ENCODE measurements around the gene PTPRCAP.

Gene PTPRCAP

DNA sequence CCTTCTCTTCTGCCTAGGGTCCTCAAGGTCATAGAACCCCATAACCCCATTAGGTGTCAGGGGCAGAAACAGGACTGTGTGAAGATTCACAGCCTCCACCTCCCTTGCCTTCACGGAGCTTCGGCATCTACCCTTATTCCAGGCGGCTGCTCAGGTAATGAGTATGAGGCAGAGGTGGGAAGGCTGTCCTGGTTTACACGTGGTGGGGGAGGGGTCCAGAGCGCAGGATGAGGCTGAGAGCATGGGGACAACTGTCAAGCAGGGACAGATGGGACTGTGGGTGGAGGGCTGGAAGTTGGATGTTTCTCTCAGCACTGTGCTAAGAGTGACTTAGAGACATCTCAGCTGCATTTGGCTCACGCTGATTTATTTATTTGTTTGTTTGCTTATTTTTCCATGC, 50.0 kb downstream of the PTPRCAP start:
- no peak for DNase-seq (ENCODE audit: extremely low read depth, insufficient read length)
- no peaks in the 10 kb centered on the region for H3K27me3 ChIP-seq (replicated peaks; ENCODE audit: control insufficient read depth, insufficient read depth, low read length)

DNA sequence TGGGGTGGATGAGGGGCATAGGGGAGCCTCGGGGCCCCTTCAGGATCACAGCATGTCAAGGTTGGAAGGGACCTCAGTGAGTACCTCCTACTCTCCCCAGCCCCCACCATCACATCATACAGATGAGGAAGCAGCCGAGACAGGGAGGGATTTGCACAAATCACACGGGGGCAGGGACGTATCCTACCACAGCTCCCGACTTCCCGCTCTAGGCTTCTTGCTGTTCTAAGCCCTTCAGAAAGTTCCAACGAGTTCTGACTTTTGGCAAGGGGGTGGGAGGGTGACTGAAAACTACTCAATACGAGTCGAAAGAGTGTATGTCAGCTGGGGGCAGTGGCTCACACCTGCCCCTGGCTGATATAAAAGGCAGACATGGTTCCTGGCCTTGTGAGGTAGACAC, 50.4 kb downstream of the PTPRCAP start:
- Histone ChIP-seq H3K4me3 (replicated peaks; ENCODE audit: low read depth, low read length) (no peak overlapping the region), H3K27me3 (replicated peaks; ENCODE audit: control insufficient read depth, insufficient read depth, low read length) (no peaks in the 10 kb centered on the region)

More for the DNA sequence above, 50.0 kb downstream of the PTPRCAP start:
- Histone ChIP-seq H3K4me3 (replicated peaks; ENCODE audit: low read depth, low read length) (no peak overlapping the region), H3K36me3 (ENCODE audit: control insufficient read depth, insufficient read depth, low read length) (no peaks in the 10 kb centered on the region)
- TF ChIP-seq, protein P1, sequence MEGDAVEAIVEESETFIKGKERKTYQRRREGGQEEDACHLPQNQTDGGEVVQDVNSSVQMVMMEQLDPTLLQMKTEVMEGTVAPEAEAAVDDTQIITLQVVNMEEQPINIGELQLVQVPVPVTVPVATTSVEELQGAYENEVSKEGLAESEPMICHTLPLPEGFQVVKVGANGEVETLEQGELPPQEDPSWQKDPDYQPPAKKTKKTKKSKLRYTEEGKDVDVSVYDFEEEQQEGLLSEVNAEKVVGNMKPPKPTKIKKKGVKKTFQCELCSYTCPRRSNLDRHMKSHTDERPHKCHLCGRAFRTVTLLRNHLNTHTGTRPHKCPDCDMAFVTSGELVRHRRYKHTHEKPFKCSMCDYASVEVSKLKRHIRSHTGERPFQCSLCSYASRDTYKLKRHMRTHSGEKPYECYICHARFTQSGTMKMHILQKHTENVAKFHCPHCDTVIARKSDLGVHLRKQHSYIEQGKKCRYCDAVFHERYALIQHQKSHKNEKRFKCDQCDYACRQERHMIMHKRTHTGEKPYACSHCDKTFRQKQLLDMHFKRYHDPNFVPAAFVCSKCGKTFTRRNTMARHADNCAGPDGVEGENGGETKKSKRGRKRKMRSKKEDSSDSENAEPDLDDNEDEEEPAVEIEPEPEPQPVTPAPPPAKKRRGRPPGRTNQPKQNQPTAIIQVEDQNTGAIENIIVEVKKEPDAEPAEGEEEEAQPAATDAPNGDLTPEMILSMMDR (IDR thresholded peaks at IDR 0.05; ENCODE audit: insufficient read depth, low read length, poor library complexity, severe bottlenecking): no peak

More for the DNA sequence above, 50.4 kb downstream of the PTPRCAP start:
- DNase-seq (ENCODE audit: extremely low read depth, insufficient read length): no peak
- no peaks in the 10 kb centered on the region for H3K36me3 ChIP-seq (ENCODE audit: control insufficient read depth, insufficient read depth, low read length)
- TF ChIP-seq, protein P1 (IDR thresholded peaks at IDR 0.05; ENCODE audit: insufficient read depth, low read length, poor library complexity, severe bottlenecking): no peak
